HG02885 (cell line): Measurements from ENCODE around the gene NUP98.
"Not testable (repeated sequence)": the region's sequence is repeated elsewhere in the genome, so short reads cannot be mapped to it uniquely, and the experiment has no call there.

ENCODE experiments used
- ATAC-seq: cut with Tn5 transposase; IDR thresholded peaks from one replicate; pipeline ENCODE4 v1.9.1; 2021; ENCODE audit warnings: mild to moderate bottlenecking; ENCODE audit not compliant: unreplicated experiment, poor library complexity

NUP98 gene

GRCh38 chr11:3827434-3828186 is 30.3 kb upstream of the NUP98 start:
- no peak for ATAC-seq

- ATAC-seq, result no peak
These were observed 29.4 kb upstream of the NUP98 start for GRCh38 chr11:3826721-3827120.

- ATAC-seq, result no peak
These were observed 28.3 kb upstream of the NUP98 start for GRCh38 chr11:3825473-3826154.

- peak; percentile 88 for ATAC-seq
These were observed 27.5 kb upstream of the NUP98 start for GRCh38 chr11:3824714-3825472.

GRCh38 chr11:3823762-3824506 is 26.6 kb upstream of the NUP98 start:
- no peak for ATAC-seq

- ATAC-seq, result no peak
These were observed 25.9 kb upstream of the NUP98 start for GRCh38 chr11:3823303-3823702.

GRCh38 chr11:3822312-3822711 is 25.0 kb upstream of the NUP98 start:
- no peak for ATAC-seq

- ATAC-seq, result no peak
These were observed 23.6 kb upstream of the NUP98 start for GRCh38 chr11:3820971-3821370.

GRCh38 chr11:3817181-3817800 is 19.9 kb upstream of the NUP98 start:
- no peak for ATAC-seq

GRCh38 chr11:3816673-3817072 is 19.3 kb upstream of the NUP98 start:
- ATAC-seq, result no peak

GRCh38 chr11:3815845-3816244 is 18.5 kb upstream of the NUP98 start:
- no peak for ATAC-seq

- not testable (repeated sequence) for ATAC-seq
These were observed 17.5 kb upstream of the NUP98 start for GRCh38 chr11:3814832-3815231.

- no peak for ATAC-seq
These were observed 13.6 kb upstream of the NUP98 start for GRCh38 chr11:3810951-3811350.

GRCh38 chr11:3810446-3810845 is 13.1 kb upstream of the NUP98 start:
- no peak for ATAC-seq

GRCh38 chr11:3809624-3809928 is 12.2 kb upstream of the NUP98 start:
- no peak for ATAC-seq

GRCh38 chr11:3808861-3809623 is 11.7 kb upstream of the NUP98 start:
- ATAC-seq, result peak; percentile 78

- peak; percentile 73 for ATAC-seq
These were observed 10.8 kb upstream of the NUP98 start, which contains the start of gene PGAP2 for GRCh38 chr11:3807909-3808860. Gene PGAP2, plus strand, starts transcription at chr11:3808560. Its CDS starts 2,700 bp downstream, at chr11:3811260.

GRCh38 chr11:3803726-3804495 is 6.6 kb upstream of the NUP98 start:
- ATAC-seq, result no peak
